HEK293T (cell line): ENCODE results near the gene GPD2.

Experiments
- CTBP1 ChIP-seq: fragments of 450-650 bp; IDR thresholded peaks from 2 replicates; pipeline ENCODE4 v1.6.1; 2016; ENCODE audit warnings: borderline replicate concordance
- ELF4 ChIP-seq: fragments of 450-650 bp; IDR thresholded peaks from 2 replicates; pipeline ENCODE4 v1.6.1; 2017; ENCODE audit warnings: antibody characterized with exemption
- FOXK2 ChIP-seq: fragments of 450-650 bp; IDR thresholded peaks from 2 replicates; pipeline ENCODE4 v1.6.1; 2016; ENCODE audit warnings: mild to moderate bottlenecking
- FOXM1 ChIP-seq: fragments of 450-650 bp; IDR thresholded peaks from 2 replicates; pipeline ENCODE4 v1.6.1; 2017; ENCODE audit warnings: mild to moderate bottlenecking, borderline replicate concordance
- HDGF ChIP-seq: fragments of 450-650 bp; IDR thresholded peaks from 2 replicates; pipeline ENCODE4 v1.6.1; 2017; ENCODE audit warnings: antibody characterized with exemption, borderline replicate concordance
- SP1 ChIP-seq: fragments of 450-650 bp; IDR thresholded peaks from 2 replicates; pipeline ENCODE4 v1.6.1; 2017
- SUZ12 ChIP-seq: fragments of 450-650 bp; IDR thresholded peaks from 2 replicates; pipeline ENCODE4 v1.6.1; 2016; ENCODE audit warnings: mild to moderate bottlenecking
- TARDBP ChIP-seq: fragments of 450-650 bp; IDR thresholded peaks from 2 replicates; pipeline ENCODE4 v1.6.1; 2016

DNA sequence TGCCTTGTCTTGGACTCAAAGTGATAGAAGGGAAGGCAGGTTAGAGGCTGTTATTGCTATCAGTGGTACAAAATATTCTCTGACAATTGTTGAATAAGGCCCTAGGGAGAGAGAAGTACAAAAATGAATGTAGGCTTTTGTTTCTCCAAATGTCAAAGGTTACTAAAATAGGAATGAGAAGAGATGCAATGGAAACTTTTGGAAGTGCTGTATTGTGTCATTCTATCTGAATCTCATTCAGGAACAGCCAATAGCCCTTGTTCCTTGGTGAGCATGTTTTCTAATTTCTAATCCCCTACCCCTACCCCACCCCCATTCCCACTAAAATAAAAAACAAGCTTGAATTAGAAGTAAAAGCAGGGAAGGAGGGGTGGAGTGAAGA is 166.4 kb downstream of the GPD2 start:
- TF ChIP-seq TARDBP (no peak), HDGF (no peak), ELF4 (no peak), FOXK2 (no peak), SUZ12 (no peak), CTBP1 (no peak), SP1 (no peak), FOXM1 (no peak)
